ENCODE measurements around the gene PSMG3. TPM values are rescaled to one million over a fixed set of nuclear protein-coding genes. Genes with fewer than 3 reads are reported as not detected.

The PSMG3 gene
- total RNA-seq, 2 experiments from 2014 or later = 13.3 to 13.8 TPM

GRCh38 chr7:1616741-1617140 lies 46.9 kb upstream of the PSMG3 start:
- H3K27me3 Mint-ChIP-seq = no peaks in the 10 kb centered on the region
- H3K9me3 Mint-ChIP-seq = no peaks in the 10 kb centered on the region
- H3K36me3 Mint-ChIP-seq (ENCODE audit: low read depth) = no peaks in the 10 kb centered on the region
- H3K4me3 ChIP-seq (ENCODE audit: low read length) = no peak overlapping the region
- TF ChIP-seq CTCF (IDR thresholded peaks at IDR 0.05) = no peak
- no peaks in the 10 kb centered on the region for H3K4me1 ChIP-seq (ENCODE audit: insufficient read depth, low read length)
- no peak for ATAC-seq (ENCODE audit: poor library complexity)
- no peak for DNase-seq
- H3K9me3 ChIP-seq (ENCODE audit: control insufficient read depth in 1 of 2, insufficient read depth in 1 of 2, low read length in 2 of 2) = no peaks in the 10 kb centered on the region
- no peak overlapping the region for H3K27ac ChIP-seq (ENCODE audit: low read depth in 1 of 2, low read length in 2 of 2)
- no peak overlapping the region for H3K4me3 Mint-ChIP-seq
- H3K27ac Mint-ChIP-seq = no peak overlapping the region
- no peaks in the 10 kb centered on the region for H3K27me3 ChIP-seq (ENCODE audit: control insufficient read depth in 1 of 2, insufficient read depth in 2 of 2, low read length in 2 of 2)
- CTCF ChIA-PET = no interaction called here
- POLR2A ChIA-PET = no interaction called here
- no peaks in the 10 kb centered on the region for H3K36me3 ChIP-seq (ENCODE audit: insufficient read depth, low read length)
- no peaks in the 10 kb centered on the region for H3K4me1 Mint-ChIP-seq (ENCODE audit: low read depth)
- intact Hi-C loops (cut with DNase I, micrococcal nuclease) = no loop called here

- H3K27me3 ChIP-seq (ENCODE audit: control insufficient read depth in 1 of 2, insufficient read depth in 2 of 2, low read length in 2 of 2) = peaks cover 0 to 2% of the 10 kb centered on the region in 2 experiments
- Mint-ChIP-seq H3K27ac (no peak overlapping the region), H3K4me1 (ENCODE audit: low read depth) (no peaks in the 10 kb centered on the region), H3K27me3 (no peaks in the 10 kb centered on the region), H3K36me3 (ENCODE audit: low read depth) (no peaks in the 10 kb centered on the region), H3K4me3 (no peak overlapping the region), H3K9me3 (no peaks in the 10 kb centered on the region)
- POLR2A ChIA-PET = no interaction called here
- no peak overlapping the region for H3K4me3 ChIP-seq (ENCODE audit: low read length)
- TF ChIP-seq CTCF (IDR thresholded peaks at IDR 0.05) = no peak
- intact Hi-C loops (cut with DNase I, micrococcal nuclease) = no loop called here
- no peaks in the 10 kb centered on the region for H3K36me3 ChIP-seq (ENCODE audit: insufficient read depth, low read length)
- CTCF ChIA-PET = no interaction called here
- DNase-seq = no peak
- H3K4me1 ChIP-seq (ENCODE audit: insufficient read depth, low read length) = no peaks in the 10 kb centered on the region
- ATAC-seq (ENCODE audit: poor library complexity) = no peak
- no peaks in the 10 kb centered on the region for H3K9me3 ChIP-seq (ENCODE audit: control insufficient read depth in 1 of 2, insufficient read depth in 1 of 2, low read length in 2 of 2)
- no peak overlapping the region for H3K27ac ChIP-seq (ENCODE audit: low read depth in 1 of 2, low read length in 2 of 2)
Measured at GRCh38 chr7:1611708-1612241, 41.9 kb upstream of the PSMG3 start.

- Histone ChIP-seq H3K4me1 (ENCODE audit: insufficient read depth, low read length) (no peaks in the 10 kb centered on the region), H3K4me3 (ENCODE audit: low read length) (no peak overlapping the region), H3K27ac (ENCODE audit: low read depth in 1 of 2, low read length in 2 of 2) (no peak overlapping the region), H3K27me3 (ENCODE audit: control insufficient read depth in 1 of 2, insufficient read depth in 2 of 2, low read length in 2 of 2) (peaks cover 0 to 5% of the 10 kb centered on the region in 2 experiments), H3K36me3 (ENCODE audit: insufficient read depth, low read length) (no peaks in the 10 kb centered on the region), H3K9me3 (ENCODE audit: control insufficient read depth in 1 of 2, insufficient read depth in 1 of 2, low read length in 2 of 2) (no peaks in the 10 kb centered on the region)
- intact Hi-C loops (cut with DNase I, micrococcal nuclease) = no loop called here
- no peak for DNase-seq
- ChIA-PET CTCF (no interaction called here), POLR2A (no interaction called here)
- H3K9me3 Mint-ChIP-seq = no peaks in the 10 kb centered on the region
- no peak for TF ChIP-seq CTCF (IDR thresholded peaks at IDR 0.05)
- H3K4me3 Mint-ChIP-seq = no peak overlapping the region
- H3K36me3 Mint-ChIP-seq (ENCODE audit: low read depth) = no peaks in the 10 kb centered on the region
- peaks cover 1% of the 10 kb centered on the region for H3K27me3 Mint-ChIP-seq
- H3K27ac Mint-ChIP-seq = no peak overlapping the region
- ATAC-seq (ENCODE audit: poor library complexity) = no peak
- no peaks in the 10 kb centered on the region for H3K4me1 Mint-ChIP-seq (ENCODE audit: low read depth)
Measured at GRCh38 chr7:1610678-1611302, 41.0 kb upstream of the PSMG3 start.
